Central memory CD8-positive, alpha-beta T cell (primary cell): Measurements from ENCODE around the gene DAB2.
A peak's percentile ranks its signal among the peaks of the same experiment; 100 is the strongest.
"Not testable (repeated sequence)": the region's sequence is repeated elsewhere in the genome, so short reads cannot be mapped to it uniquely, and the experiment has no call there.

ENCODE experiments used
- ATAC-seq: fragments of 150-1000 bp; cut with Tn5 transposase; replicated peaks from 2 replicates; pipeline ENCODE4 v1.10.0; 2022; ENCODE audit warnings: mild to moderate bottlenecking, moderate FRiP score, moderate number of reproducible peaks; ENCODE audit not compliant: poor library complexity, severe bottlenecking; ENCODE audit errors: extremely low read depth
- DNase-seq, 2 donors: peaks; one replicate each; pipeline ENCODE4 v3.0.0; 2021; ENCODE audit warnings: low spot score in 2 of 2
- H3K27ac Mint-ChIP-seq: one replicate; pipeline ENCODE4 v1.8.0; 2022; ENCODE audit warnings: low read depth, mild to moderate bottlenecking, moderate library complexity, mixed read lengths
- H3K27me3 Mint-ChIP-seq: one replicate; pipeline ENCODE4 v1.8.0; 2022; ENCODE audit warnings: mixed read lengths
- H3K36me3 Mint-ChIP-seq: one replicate; pipeline ENCODE4 v1.8.0; 2022; ENCODE audit warnings: mild to moderate bottlenecking, moderate library complexity, mixed read lengths; ENCODE audit not compliant: insufficient read depth
- H3K4me1 Mint-ChIP-seq: one replicate; pipeline ENCODE4 v1.8.0; 2022; ENCODE audit warnings: mixed read lengths
- H3K4me3 Mint-ChIP-seq: one replicate; pipeline ENCODE4 v1.8.0; 2022; ENCODE audit warnings: mild to moderate bottlenecking, moderate library complexity, mixed read lengths
- H3K9me3 Mint-ChIP-seq: one replicate; pipeline ENCODE4 v1.8.0; 2022; ENCODE audit warnings: mixed read lengths

DAB2 gene

GRCh38 chr5:39411985-39412384 lies 12.8 kb downstream of the DAB2 start:
- Mint-ChIP-seq H3K9me3 (no peaks in the 10 kb centered on the region), H3K4me3 (no peak overlapping the region), H3K27ac (no peak overlapping the region), H3K27me3 (peaks cover 19% of the 10 kb centered on the region), H3K4me1 (no peaks in the 10 kb centered on the region), H3K36me3 (no peaks in the 10 kb centered on the region)
- DNase-seq (no peak), ATAC-seq (no peak)

GRCh38 chr5:39411061-39411460 lies 13.7 kb downstream of the DAB2 start:
- H3K4me3 Mint-ChIP-seq, result no peak overlapping the region
- H3K9me3 Mint-ChIP-seq, result no peaks in the 10 kb centered on the region
- peaks cover 22% of the 10 kb centered on the region for H3K27me3 Mint-ChIP-seq
- H3K27ac Mint-ChIP-seq, result no peak overlapping the region
- no peaks in the 10 kb centered on the region for H3K36me3 Mint-ChIP-seq
- ATAC-seq, result no peak
- no peaks in the 10 kb centered on the region for H3K4me1 Mint-ChIP-seq
- no peak for DNase-seq

GRCh38 chr5:39409033-39409432 lies 15.7 kb downstream of the DAB2 start:
- DNase-seq, result no peak
- Mint-ChIP-seq H3K4me3 (no peak overlapping the region), H3K36me3 (peaks cover 3% of the 10 kb centered on the region), H3K4me1 (no peaks in the 10 kb centered on the region), H3K27ac (no peak overlapping the region), H3K27me3 (peaks cover 34% of the 10 kb centered on the region), H3K9me3 (no peaks in the 10 kb centered on the region)
- no peak for ATAC-seq

DNA sequence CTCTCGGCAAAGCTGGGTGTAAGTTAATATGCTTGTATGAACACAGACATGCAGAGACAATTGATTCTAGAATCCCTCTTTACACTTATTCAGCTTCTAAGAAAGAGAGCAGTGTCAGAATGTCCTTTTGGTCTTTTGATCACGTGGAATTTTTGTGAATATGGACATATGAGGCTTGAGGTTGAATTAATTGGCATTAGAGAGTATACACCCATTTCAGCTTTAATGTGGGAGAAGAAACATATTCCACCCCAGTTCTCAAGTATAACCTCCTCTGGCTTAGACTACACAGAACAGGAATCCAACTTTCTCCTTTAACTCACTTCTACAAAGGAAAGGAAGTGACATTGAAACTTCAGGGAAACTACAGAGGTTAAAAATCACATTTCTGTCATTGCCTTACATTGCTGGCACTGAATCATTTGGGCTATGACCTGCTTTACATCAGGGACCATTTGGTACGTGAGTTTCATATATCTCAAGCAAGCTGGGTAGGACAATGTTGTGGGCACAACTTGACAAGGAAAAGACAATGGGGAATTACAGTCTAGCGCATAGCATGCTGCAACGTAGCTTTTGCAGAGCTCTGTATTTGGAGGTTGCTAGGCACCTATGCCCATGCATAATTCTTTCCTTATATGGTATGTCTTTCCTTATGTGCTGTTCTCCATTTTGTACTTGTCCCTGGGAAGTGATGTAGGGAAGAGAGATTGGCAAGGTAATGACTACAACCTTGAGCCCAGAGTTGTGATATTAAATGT lies 19.5 kb downstream of the DAB2 start:
- H3K4me1 Mint-ChIP-seq, result peaks cover 5% of the 10 kb centered on the region
- no peaks in the 10 kb centered on the region for H3K9me3 Mint-ChIP-seq
- DNase-seq, result no peak
- no peak overlapping the region for H3K4me3 Mint-ChIP-seq
- H3K27ac Mint-ChIP-seq, result no peak overlapping the region
- H3K36me3 Mint-ChIP-seq, result peaks cover 3% of the 10 kb centered on the region
- peaks cover 34% of the 10 kb centered on the region for H3K27me3 Mint-ChIP-seq
- no peak for ATAC-seq

DNA sequence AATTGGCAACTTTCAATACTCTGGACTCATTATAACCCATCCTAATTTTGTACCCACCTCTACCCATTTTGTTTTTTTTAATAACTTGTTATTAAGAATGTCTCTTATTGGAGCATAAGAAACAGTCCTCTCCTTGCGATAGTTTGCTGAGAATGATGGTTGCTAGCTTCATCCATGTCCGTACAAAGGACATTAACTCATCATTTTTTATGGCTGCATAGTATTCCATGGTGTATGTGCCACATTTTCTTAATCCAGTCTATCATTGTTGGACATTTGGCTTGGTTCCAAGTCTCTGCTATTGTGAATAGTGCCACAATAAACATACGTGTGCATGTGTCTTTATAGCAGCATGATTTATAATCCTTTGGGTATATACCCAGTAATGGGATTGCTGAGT lies 21.0 kb downstream of the DAB2 start:
- H3K4me3 Mint-ChIP-seq, H3K36me3 Mint-ChIP-seq, ATAC-seq, DNase-seq, H3K27ac Mint-ChIP-seq, H3K9me3 Mint-ChIP-seq: not testable (repeated sequence)
- peaks cover 15% of the 10 kb centered on the region for H3K4me1 Mint-ChIP-seq
- H3K27me3 Mint-ChIP-seq, result peaks cover 33% of the 10 kb centered on the region

GRCh38 chr5:39402140-39402539 lies 22.6 kb downstream of the DAB2 start:
- H3K27ac Mint-ChIP-seq, DNase-seq, ATAC-seq, H3K4me3 Mint-ChIP-seq, H3K9me3 Mint-ChIP-seq, H3K36me3 Mint-ChIP-seq: not testable (repeated sequence)
- Mint-ChIP-seq H3K27me3 (peaks cover 17% of the 10 kb centered on the region), H3K4me1 (peaks cover 15% of the 10 kb centered on the region)

- H3K27me3 Mint-ChIP-seq, result peaks cover 10% of the 10 kb centered on the region
- peak overlapping the region; percentile 56 for H3K27ac Mint-ChIP-seq
- H3K4me3 Mint-ChIP-seq, result no peak overlapping the region
- H3K36me3 Mint-ChIP-seq, result peaks cover 3% of the 10 kb centered on the region
- DNase-seq, result no peak
- no peaks in the 10 kb centered on the region for H3K9me3 Mint-ChIP-seq
- no peak for ATAC-seq
- peaks cover 15% of the 10 kb centered on the region for H3K4me1 Mint-ChIP-seq
Measured at GRCh38 chr5:39400713-39401578, 23.8 kb downstream of the DAB2 start.

- H3K4me1 Mint-ChIP-seq, result peaks cover 15% of the 10 kb centered on the region
- peak overlapping the region; percentile 7 for H3K4me3 Mint-ChIP-seq
- DNase-seq, result no peak
Measured at GRCh38 chr5:39399135-39400036, 25.4 kb downstream of the DAB2 start.

DNA sequence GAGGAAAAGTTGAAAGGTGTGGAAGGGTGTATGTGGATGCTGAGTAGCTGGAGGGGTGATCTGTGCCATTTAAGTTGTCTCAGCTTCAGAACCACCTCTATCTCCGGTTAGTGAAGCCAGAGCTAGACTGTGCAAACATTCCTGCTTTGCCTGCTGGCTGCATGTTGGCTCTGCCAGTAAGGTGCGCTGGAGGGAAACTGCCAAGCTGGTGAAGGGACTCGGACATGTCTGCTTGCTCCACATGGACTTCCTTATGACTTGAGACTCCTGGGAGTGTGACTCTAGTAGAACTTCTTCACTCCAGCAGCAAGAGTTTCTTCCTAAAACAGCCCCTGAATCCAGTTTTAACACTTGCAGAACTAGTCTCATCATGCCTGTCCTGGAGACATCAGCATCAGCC lies 27.9 kb downstream of the DAB2 start:
- no peaks in the 10 kb centered on the region for H3K27me3 Mint-ChIP-seq
- no peak overlapping the region for H3K4me3 Mint-ChIP-seq
- H3K4me1 Mint-ChIP-seq, result peaks cover 15% of the 10 kb centered on the region
- no peak overlapping the region for H3K27ac Mint-ChIP-seq
- H3K36me3 Mint-ChIP-seq, result no peaks in the 10 kb centered on the region
- no peak for ATAC-seq
- H3K9me3 Mint-ChIP-seq, result no peaks in the 10 kb centered on the region
- no peak for DNase-seq

More at GRCh38 chr5:39399135-39400036, 25.4 kb downstream of the DAB2 start:
- peak; percentile 52 for ATAC-seq
- H3K27me3 Mint-ChIP-seq, result no peaks in the 10 kb centered on the region
- H3K27ac Mint-ChIP-seq, result peak overlapping the region; percentile 56
- no peaks in the 10 kb centered on the region for H3K9me3 Mint-ChIP-seq
- H3K36me3 Mint-ChIP-seq, result no peaks in the 10 kb centered on the region

DNA sequence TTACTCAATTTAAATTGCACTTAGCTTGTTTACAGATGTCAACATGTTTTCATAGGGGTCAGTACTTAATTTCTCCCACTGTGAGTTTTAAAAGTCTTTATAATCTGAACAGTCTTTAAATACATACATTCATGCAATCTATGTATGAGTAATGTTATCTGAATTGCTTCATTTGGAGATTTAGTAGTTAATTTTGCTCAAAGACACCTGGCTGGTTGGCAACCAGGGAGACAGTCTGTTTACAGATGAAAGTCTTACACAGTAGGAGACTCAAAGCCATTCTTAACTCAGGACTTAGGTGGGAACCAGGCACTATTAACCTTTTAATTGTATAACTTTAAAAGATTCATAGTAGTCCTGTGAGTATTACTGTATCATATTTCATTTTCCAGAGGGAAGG lies 29.3 kb downstream of the DAB2 start:
- Mint-ChIP-seq H3K27me3 (no peaks in the 10 kb centered on the region), H3K4me1 (peaks cover 13% of the 10 kb centered on the region), H3K4me3 (no peak overlapping the region), H3K36me3 (no peaks in the 10 kb centered on the region), H3K27ac (no peak overlapping the region), H3K9me3 (no peaks in the 10 kb centered on the region)
- ATAC-seq (no peak), DNase-seq (no peak)

- Mint-ChIP-seq H3K36me3 (no peaks in the 10 kb centered on the region), H3K9me3 (no peaks in the 10 kb centered on the region), H3K27me3 (no peaks in the 10 kb centered on the region), H3K4me1 (peaks cover 9% of the 10 kb centered on the region), H3K27ac (no peak overlapping the region), H3K4me3 (no peak overlapping the region)
- DNase-seq (no peak), ATAC-seq (no peak)
Measured at GRCh38 chr5:39394946-39395345, 29.8 kb downstream of the DAB2 start.

- Mint-ChIP-seq H3K4me1 (no peaks in the 10 kb centered on the region), H3K27me3 (no peaks in the 10 kb centered on the region), H3K4me3 (no peak overlapping the region), H3K27ac (no peak overlapping the region), H3K36me3 (no peaks in the 10 kb centered on the region), H3K9me3 (no peaks in the 10 kb centered on the region)
- DNase-seq, result no peak
- no peak for ATAC-seq
Measured at GRCh38 chr5:39390945-39391344, 33.8 kb downstream of the DAB2 start.
